PC-3 (cell line): ENCODE measurements around the gene MAML2.

Source experiments
- EZH2 ChIP-seq: fragments of 300-600 bp; sonication (generic); IDR thresholded peaks from one replicate; pipeline ENCODE4 v1.6.1; 2017; ENCODE audit warnings: antibody characterized with exemption, mild to moderate bottlenecking, low read length; ENCODE audit not compliant: unreplicated experiment
- EZH2phosphoT487 ChIP-seq: fragments of 300-600 bp; sonication (generic); IDR thresholded peaks from 2 replicates; pipeline ENCODE4 v1.6.1; 2018; ENCODE audit warnings: mild to moderate bottlenecking, antibody characterized with exemption, low read length, borderline replicate concordance
- TF ChIP-seq, protein P1 (sequence below): fragments of 300-600 bp; sonication (generic); conservative IDR thresholded peaks from 2 replicates; pipeline ENCODE4 v1.5.1; 2017; ENCODE audit warnings: antibody characterized with exemption, low read depth, mild to moderate bottlenecking, low read length

- TF ChIP-seq, protein P1, sequence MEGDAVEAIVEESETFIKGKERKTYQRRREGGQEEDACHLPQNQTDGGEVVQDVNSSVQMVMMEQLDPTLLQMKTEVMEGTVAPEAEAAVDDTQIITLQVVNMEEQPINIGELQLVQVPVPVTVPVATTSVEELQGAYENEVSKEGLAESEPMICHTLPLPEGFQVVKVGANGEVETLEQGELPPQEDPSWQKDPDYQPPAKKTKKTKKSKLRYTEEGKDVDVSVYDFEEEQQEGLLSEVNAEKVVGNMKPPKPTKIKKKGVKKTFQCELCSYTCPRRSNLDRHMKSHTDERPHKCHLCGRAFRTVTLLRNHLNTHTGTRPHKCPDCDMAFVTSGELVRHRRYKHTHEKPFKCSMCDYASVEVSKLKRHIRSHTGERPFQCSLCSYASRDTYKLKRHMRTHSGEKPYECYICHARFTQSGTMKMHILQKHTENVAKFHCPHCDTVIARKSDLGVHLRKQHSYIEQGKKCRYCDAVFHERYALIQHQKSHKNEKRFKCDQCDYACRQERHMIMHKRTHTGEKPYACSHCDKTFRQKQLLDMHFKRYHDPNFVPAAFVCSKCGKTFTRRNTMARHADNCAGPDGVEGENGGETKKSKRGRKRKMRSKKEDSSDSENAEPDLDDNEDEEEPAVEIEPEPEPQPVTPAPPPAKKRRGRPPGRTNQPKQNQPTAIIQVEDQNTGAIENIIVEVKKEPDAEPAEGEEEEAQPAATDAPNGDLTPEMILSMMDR, result no peak
- TF ChIP-seq EZH2phosphoT487, result no peak
- no peak for TF ChIP-seq EZH2
Measured at GRCh38 chr11:96267001-96267495, 75.9 kb downstream of the MAML2 start.
